Pancreas (tissue), 10 donors: ENCODE data around the gene RNF111. TPM values are rescaled to one million over a fixed set of nuclear protein-coding genes. Genes with fewer than 3 reads are reported as not detected.
"Not testable (repeated sequence)": the region's sequence is repeated elsewhere in the genome, so short reads cannot be mapped to it uniquely, and the experiment has no call there.

Experiments used
- ATAC-seq, 4 donors: fragments of 200-7000 bp; cut with Tn5 transposase; one replicate each; pipeline versions ENCODE4 v1.8.0 to v1.9.1; 2020; ENCODE audit warnings: mild to moderate bottlenecking in 4 of 4, moderate library complexity in 4 of 4
- DNase-seq, 6 donors: peaks; one replicate each; pipeline ENCODE4 v3.0.0-alpha.2; 2020
- FAIRE-seq: peaks from 2 replicates; lab custom pipeline; 2012; peaks lifted over from hg19 to GRCh38; lab: Jason Lieb, UNC
- H3K27ac ChIP-seq, 4 donors: fragments of 200-600 bp; sonication (generic); 1 replicate in 3 of 4; 2 replicates in 1 of 4; pipeline versions ENCODE4 v1.5.0 to v1.8.0; 2020
- H3K27me3 ChIP-seq, 4 donors: fragments of 200-600 bp; one replicate each; pipeline ENCODE4 v1.8.0; 2021
- H3K36me3 ChIP-seq, 3 donors: fragments of 200-600 bp; sonication (generic) in 1 of 3; one replicate each; pipeline versions ENCODE4 v1.5.0 to v1.8.0; 2020 to 2021
- H3K4me1 ChIP-seq, 3 donors: fragments of 200-600 bp; one replicate each; pipeline ENCODE4 v1.8.0; 2021
- H3K4me3 ChIP-seq, 4 donors: fragments of 200-600 bp; sonication (generic) in 2 of 4; one replicate each; pipeline versions ENCODE4 v1.5.0 to v1.8.0; 2020 to 2021
- H3K9me3 ChIP-seq, 4 donors: fragments of 200-600 bp; one replicate each; pipeline ENCODE4 v1.8.0; 2021
- WGBS, 2 donors: extraction: QIAGEN DNeasy Blood & Tissue Kit; methylation state at CpG; one replicate each; pipeline ENCODE4 v1.1.7; 2013; 5-methylcytosine and 5-hydroxymethylcytosine counted together
- intact Hi-C, 3 donors: fragments of 100-400 bp; cut with DNase I; formaldehyde crosslinking; loops; one replicate each; pipeline versions ENCODE4 v1.11.1 to v1.14.2; 2022
- polyA plus RNA-seq, 2 donors: library from polyadenylated mRNA; stranded (reverse); fragments of 200-250 nt; gene quantifications; one replicate each; pipeline ENCODE4 v1.2.3, GENCODE V29; 2013
- total RNA-seq, 6 donors: library from RNA; stranded (reverse); fragmentation: NEBNext Ultra II Directional in 4 of 6; extraction: Animal tissue kit (Norgen Biotek cat#: 25700) in 4 of 6; gene quantifications; one replicate each; pipeline versions ENCODE4 v1.2.1 to v1.2.4, GENCODE V29; 2021 to 2023
- TF ChIP-seq, protein P1 (sequence below), 4 donors: fragments of 200-600 bp; sonication (generic) in 3 of 4; IDR thresholded peaks; one replicate each; pipeline versions ENCODE4 v1.5.0 to v1.8.0; 2021; ENCODE audit warnings: antibody characterized with exemption in 4 of 4
- donor health status: healthy with polysubstance abuse.
- donor health status: DM: no; HTN: no; CAD: no; lungs with moderate emphysema.
- donor health status: DM: no; HTN: no; CAD: no.
- donor health status: control.
- donor health status: control.
- donor health status: Bipolar disorder and iron deficiency.
- donor health status: DM: yes; HTN: yes; CAD: no.
- donor health status: DM: no; HTN: no; CAD: no.
- donor health status: DM: no; HTN: no; CAD: no.
- donor health status: DM: yes; HTN: yes; CAD: no.

RNF111 gene
- total and polyA plus RNA-seq, 8 donors, result 4.6 to 25.8 (median 12.3) TPM

DNA sequence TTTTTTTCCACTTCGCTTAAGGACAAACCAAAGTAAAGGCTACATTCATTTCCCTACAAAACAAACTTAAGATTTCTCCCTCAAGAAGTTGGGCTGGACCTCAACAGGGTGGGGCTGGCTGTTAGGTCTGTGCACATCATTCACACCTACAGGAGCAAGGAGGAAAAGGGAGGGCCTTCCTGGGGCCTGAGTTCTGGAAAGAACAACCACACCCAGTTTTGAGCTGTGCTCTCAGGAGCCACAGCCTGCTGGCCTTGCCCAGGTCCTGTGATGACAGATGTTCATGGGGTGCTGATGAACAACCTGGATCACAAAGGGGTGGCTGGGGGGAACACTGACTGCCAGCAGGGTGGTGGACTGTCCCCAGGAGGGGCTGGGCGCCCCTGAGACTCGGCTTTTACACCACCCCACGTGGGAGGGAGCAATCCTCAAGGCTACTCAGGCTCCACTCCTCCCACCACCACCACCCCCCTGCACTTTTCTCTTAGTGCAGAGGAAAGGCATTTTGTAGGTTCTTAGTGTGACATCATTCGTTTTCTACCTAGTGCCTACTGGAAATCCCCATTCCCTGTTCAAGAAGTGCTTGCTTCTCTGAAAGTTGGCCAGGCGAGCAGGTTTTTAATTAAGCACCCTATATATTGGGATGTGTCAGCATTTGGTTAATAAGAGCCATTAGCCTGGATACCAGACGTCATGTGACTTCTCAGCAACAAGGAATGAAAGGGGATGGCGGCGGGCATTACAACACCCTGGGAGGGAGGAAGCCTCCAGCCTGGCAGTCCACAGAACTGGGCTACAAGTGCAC, 153.2 kb downstream of the RNF111 start:
- Histone ChIP-seq H3K27ac (no peak overlapping the region), H3K36me3 (peaks cover 0 to 16% (median 0%) of the 10 kb centered on the region in 3 donors), H3K4me1 (no peaks in the 10 kb centered on the region), H3K4me3 (no peak overlapping the region), H3K9me3 (no peaks in the 10 kb centered on the region), H3K27me3 (no peaks in the 10 kb centered on the region)
- intact Hi-C loops, result no loop called here
- WGBS, 2 donors, result 79 to 91% methylated on average over 9 of the region's 9 CpGs
- TF ChIP-seq, protein P1, sequence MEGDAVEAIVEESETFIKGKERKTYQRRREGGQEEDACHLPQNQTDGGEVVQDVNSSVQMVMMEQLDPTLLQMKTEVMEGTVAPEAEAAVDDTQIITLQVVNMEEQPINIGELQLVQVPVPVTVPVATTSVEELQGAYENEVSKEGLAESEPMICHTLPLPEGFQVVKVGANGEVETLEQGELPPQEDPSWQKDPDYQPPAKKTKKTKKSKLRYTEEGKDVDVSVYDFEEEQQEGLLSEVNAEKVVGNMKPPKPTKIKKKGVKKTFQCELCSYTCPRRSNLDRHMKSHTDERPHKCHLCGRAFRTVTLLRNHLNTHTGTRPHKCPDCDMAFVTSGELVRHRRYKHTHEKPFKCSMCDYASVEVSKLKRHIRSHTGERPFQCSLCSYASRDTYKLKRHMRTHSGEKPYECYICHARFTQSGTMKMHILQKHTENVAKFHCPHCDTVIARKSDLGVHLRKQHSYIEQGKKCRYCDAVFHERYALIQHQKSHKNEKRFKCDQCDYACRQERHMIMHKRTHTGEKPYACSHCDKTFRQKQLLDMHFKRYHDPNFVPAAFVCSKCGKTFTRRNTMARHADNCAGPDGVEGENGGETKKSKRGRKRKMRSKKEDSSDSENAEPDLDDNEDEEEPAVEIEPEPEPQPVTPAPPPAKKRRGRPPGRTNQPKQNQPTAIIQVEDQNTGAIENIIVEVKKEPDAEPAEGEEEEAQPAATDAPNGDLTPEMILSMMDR (IDR thresholded peaks at IDR 0.05), result no peak
- ATAC-seq (peak in 2 of 4 donors; percentile 19 to 32), DNase-seq (no peak), FAIRE-seq (no peak)

GRCh38 chr15:59143281-59143680, 155.8 kb downstream of the RNF111 start:
- no peak for FAIRE-seq
- intact Hi-C loops, result no loop called here
- no peak overlapping the region for H3K4me3 ChIP-seq

DNA sequence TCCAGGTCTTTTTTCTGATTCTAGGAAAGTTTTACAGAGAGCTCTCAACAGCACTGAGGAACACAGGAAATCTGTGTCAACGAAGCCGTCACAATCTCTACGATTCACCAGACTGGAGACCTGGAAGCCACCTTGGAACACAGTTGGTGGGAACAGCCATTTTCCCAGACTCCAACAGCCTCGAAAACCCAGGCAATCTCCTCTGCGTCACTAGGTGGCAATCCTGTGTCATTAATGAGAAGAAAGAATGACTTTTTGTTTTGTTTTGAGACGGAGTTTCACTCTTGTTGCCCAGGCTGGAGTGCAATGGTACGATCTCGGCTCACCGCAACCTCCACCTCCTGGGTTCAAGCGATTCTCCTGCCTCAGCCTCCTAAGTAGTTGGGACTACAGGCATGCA, 157.1 kb downstream of the RNF111 start:
- FAIRE-seq, H3K27me3 ChIP-seq, H3K4me3 ChIP-seq, H3K36me3 ChIP-seq, H3K9me3 ChIP-seq, intact Hi-C loops, H3K27ac ChIP-seq, H3K4me1 ChIP-seq: not testable (repeated sequence)
- WGBS, 2 donors, result 62 to 64% methylated on average over 10 of the region's 10 CpGs
- ATAC-seq (peak; percentile 75 to 97 (median 84)), DNase-seq (peak in 3 of 6 donors; percentile 56 to 69 (median 63))
- TF ChIP-seq, protein P1 (IDR thresholded peaks at IDR 0.05), result peak in 1 of 4 donors; percentile 10

More at GRCh38 chr15:59143281-59143680, 155.8 kb downstream of the RNF111 start:
- Histone ChIP-seq H3K27ac (no peak overlapping the region), H3K4me1 (no peaks in the 10 kb centered on the region), H3K36me3 (peaks cover 0 to 3% (median 0%) of the 10 kb centered on the region in 3 donors), H3K9me3 (no peaks in the 10 kb centered on the region), H3K27me3 (no peaks in the 10 kb centered on the region)
- no peak for DNase-seq
- WGBS, 2 donors, result 94 to 100% methylated on average over 5 of the region's 5 CpGs
- TF ChIP-seq, protein P1 (IDR thresholded peaks at IDR 0.05), result no peak
- no peak for ATAC-seq

Other genes starting within 250 kb of the RNF111 start
- 10 to 100 TPM; 30.6 to 96.2 (median 37.6) TPM for gene ADAM10, start 238.0 kb upstream of the RNF111 start, total RNA-seq
- gene ADAM10, start 238.0 kb upstream of the RNF111 start, polyA plus RNA-seq, result 10 to 100 TPM in 1 of 2 donors, 1 to 10 TPM in 1; 6.1 to 13.0 TPM
- gene MINDY2, start 216.4 kb upstream of the RNF111 start, total RNA-seq, result 10 to 100 TPM in 1 of 6 donors, 1 to 10 TPM in 5; 5.1 to 11.6 (median 6.3) TPM
- 1 to 10 TPM; 2.8 to 2.9 TPM for gene MINDY2, start 216.4 kb upstream of the RNF111 start, polyA plus RNA-seq
- gene SLTM, start 54.0 kb upstream of the RNF111 start, total RNA-seq, result 10 to 100 TPM; 25.2 to 41.6 (median 30.8) TPM
- gene SLTM, start 54.0 kb upstream of the RNF111 start, polyA plus RNA-seq, result 10 to 100 TPM; 37.4 to 49.6 TPM
- gene CCNB2, start 117.5 kb downstream of the RNF111 start, total RNA-seq, result 1 to 10 TPM in 1 of 6 donors, under 1 TPM in 5; 0.12 to 1.1 (median 0.35) TPM
- under 1 TPM; 0.19 to 0.23 TPM for gene CCNB2, start 117.5 kb downstream of the RNF111 start, polyA plus RNA-seq
- gene LDHAL6B, start 219.2 kb downstream of the RNF111 start, total RNA-seq, result not detected
- not detected for gene LDHAL6B, start 219.2 kb downstream of the RNF111 start, polyA plus RNA-seq